Esophagus squamous epithelium (tissue), 4 donors: ENCODE measurements around the gene PRM2.

Experiments
- POLR2A ChIP-seq, 4 donors: fragments of 450-650 bp; IDR thresholded peaks; one replicate each; pipeline ENCODE4 v1.6.1; 2017; ENCODE audit warnings: antibody characterized with exemption in 4 of 4, mild to moderate bottlenecking in 4 of 4, moderate library complexity in 3 of 4
- TF ChIP-seq, protein P1 (sequence below), 6 experiments: fragments of 450-650 bp in 4 of 6; fragments of 200-600 bp in 2 of 6; sonication (generic) in 2 of 6; IDR thresholded peaks; one replicate each; pipeline ENCODE4 v1.5.1; 2016 to 2019; ENCODE audit warnings: antibody characterized with exemption in 6 of 6, mild to moderate bottlenecking in 4 of 6, moderate library complexity in 4 of 6

DNA sequence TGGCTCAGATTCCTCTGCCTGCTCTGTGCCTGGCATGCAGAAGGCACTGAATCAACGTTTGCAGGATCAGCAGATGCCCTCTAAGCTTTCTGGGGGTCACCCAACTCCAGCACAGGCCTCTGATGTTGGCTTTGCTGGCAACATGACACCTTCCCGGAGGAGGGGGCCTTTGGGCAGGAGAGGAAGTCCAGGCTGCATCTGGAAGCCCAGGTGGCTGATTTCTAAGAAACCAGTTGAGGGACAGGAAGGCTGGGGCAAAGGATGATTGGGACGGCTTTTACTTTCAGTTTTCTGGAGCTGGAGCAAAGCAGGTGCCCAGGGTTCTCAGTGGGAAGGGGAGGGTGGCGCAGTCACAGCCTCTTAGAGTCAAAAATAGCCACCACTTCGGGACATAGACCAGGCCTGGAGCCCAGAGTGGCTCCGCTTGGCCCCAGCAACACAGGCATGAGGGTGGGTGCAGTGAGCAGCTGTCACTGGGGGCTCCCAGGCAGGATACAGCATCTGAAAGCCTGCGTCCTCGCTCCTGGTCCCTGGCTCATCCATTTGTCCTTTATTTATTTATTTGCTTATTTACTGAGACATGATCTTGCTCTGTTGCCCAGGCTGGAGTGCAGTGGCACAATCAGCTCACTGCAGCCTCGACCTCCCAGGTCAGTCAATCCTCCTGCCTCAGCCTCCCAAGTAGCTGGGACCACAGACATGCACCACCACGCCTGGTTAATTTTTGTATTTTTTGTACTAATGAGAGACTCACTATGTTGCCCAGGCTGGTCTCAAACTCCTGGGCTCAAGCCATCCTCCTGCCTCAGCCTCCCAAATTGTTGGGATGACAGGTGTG lies 35.4 kb downstream of the PRM2 start:
- TF ChIP-seq, protein P1, sequence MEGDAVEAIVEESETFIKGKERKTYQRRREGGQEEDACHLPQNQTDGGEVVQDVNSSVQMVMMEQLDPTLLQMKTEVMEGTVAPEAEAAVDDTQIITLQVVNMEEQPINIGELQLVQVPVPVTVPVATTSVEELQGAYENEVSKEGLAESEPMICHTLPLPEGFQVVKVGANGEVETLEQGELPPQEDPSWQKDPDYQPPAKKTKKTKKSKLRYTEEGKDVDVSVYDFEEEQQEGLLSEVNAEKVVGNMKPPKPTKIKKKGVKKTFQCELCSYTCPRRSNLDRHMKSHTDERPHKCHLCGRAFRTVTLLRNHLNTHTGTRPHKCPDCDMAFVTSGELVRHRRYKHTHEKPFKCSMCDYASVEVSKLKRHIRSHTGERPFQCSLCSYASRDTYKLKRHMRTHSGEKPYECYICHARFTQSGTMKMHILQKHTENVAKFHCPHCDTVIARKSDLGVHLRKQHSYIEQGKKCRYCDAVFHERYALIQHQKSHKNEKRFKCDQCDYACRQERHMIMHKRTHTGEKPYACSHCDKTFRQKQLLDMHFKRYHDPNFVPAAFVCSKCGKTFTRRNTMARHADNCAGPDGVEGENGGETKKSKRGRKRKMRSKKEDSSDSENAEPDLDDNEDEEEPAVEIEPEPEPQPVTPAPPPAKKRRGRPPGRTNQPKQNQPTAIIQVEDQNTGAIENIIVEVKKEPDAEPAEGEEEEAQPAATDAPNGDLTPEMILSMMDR (IDR thresholded peaks at IDR 0.05), result no peak
- TF ChIP-seq POLR2A (IDR thresholded peaks at IDR 0.05), result no peak
